Pancreas (tissue), 10 donors: ENCODE results near the gene STK11. TPM values are rescaled to one million over a fixed set of nuclear protein-coding genes. Genes with fewer than 3 reads are reported as not detected.
A peak's percentile ranks its signal among the peaks of the same experiment; 100 is the strongest.

Experiments
- ATAC-seq, 4 donors: fragments of 200-7000 bp; cut with Tn5 transposase; one replicate each; pipeline versions ENCODE4 v1.8.0 to v1.9.1; 2020; ENCODE audit warnings: mild to moderate bottlenecking in 4 of 4, moderate library complexity in 4 of 4
- DNase-seq, 6 donors: peaks; one replicate each; pipeline ENCODE4 v3.0.0-alpha.2; 2020
- FAIRE-seq: peaks from 2 replicates; lab custom pipeline; 2012; peaks lifted over from hg19 to GRCh38; lab: Jason Lieb, UNC
- H3K27ac ChIP-seq, 4 donors: fragments of 200-600 bp; sonication (generic); 1 replicate in 3 of 4; 2 replicates in 1 of 4; pipeline versions ENCODE4 v1.5.0 to v1.8.0; 2020
- H3K27me3 ChIP-seq, 4 donors: fragments of 200-600 bp; one replicate each; pipeline ENCODE4 v1.8.0; 2021
- H3K36me3 ChIP-seq, 3 donors: fragments of 200-600 bp; sonication (generic) in 1 of 3; one replicate each; pipeline versions ENCODE4 v1.5.0 to v1.8.0; 2020 to 2021
- H3K4me1 ChIP-seq, 3 donors: fragments of 200-600 bp; one replicate each; pipeline ENCODE4 v1.8.0; 2021
- H3K4me3 ChIP-seq, 4 donors: fragments of 200-600 bp; sonication (generic) in 2 of 4; one replicate each; pipeline versions ENCODE4 v1.5.0 to v1.8.0; 2020 to 2021
- H3K9me3 ChIP-seq, 4 donors: fragments of 200-600 bp; one replicate each; pipeline ENCODE4 v1.8.0; 2021
- WGBS, 2 donors: extraction: QIAGEN DNeasy Blood & Tissue Kit; methylation state at CpG; one replicate each; pipeline ENCODE4 v1.1.7; 2013; 5-methylcytosine and 5-hydroxymethylcytosine counted together
- intact Hi-C, 3 donors: fragments of 100-400 bp; cut with DNase I; formaldehyde crosslinking; loops; one replicate each; pipeline versions ENCODE4 v1.11.1 to v1.14.2; 2022
- polyA plus RNA-seq, 2 donors: library from polyadenylated mRNA; stranded (reverse); fragments of 200-250 nt; gene quantifications; one replicate each; pipeline ENCODE4 v1.2.3, GENCODE V29; 2013
- total RNA-seq, 6 donors: library from RNA; stranded (reverse); fragmentation: NEBNext Ultra II Directional in 4 of 6; extraction: Animal tissue kit (Norgen Biotek cat#: 25700) in 4 of 6; gene quantifications; one replicate each; pipeline versions ENCODE4 v1.2.1 to v1.2.4, GENCODE V29; 2021 to 2023
- TF ChIP-seq, protein P1 (sequence below), 4 donors: fragments of 200-600 bp; sonication (generic) in 3 of 4; IDR thresholded peaks; one replicate each; pipeline versions ENCODE4 v1.5.0 to v1.8.0; 2021; ENCODE audit warnings: antibody characterized with exemption in 4 of 4
- donor health status: healthy with polysubstance abuse.
- donor health status: DM: no; HTN: no; CAD: no; lungs with moderate emphysema.
- donor health status: DM: no; HTN: no; CAD: no.
- donor health status: control.
- donor health status: control.
- donor health status: Bipolar disorder and iron deficiency.
- donor health status: DM: yes; HTN: yes; CAD: no.
- donor health status: DM: no; HTN: no; CAD: no.
- donor health status: DM: no; HTN: no; CAD: no.
- donor health status: DM: yes; HTN: yes; CAD: no.

STK11 gene
- total and polyA plus RNA-seq, 8 donors: 20.1 to 62.2 (median 24.8) TPM

DNA sequence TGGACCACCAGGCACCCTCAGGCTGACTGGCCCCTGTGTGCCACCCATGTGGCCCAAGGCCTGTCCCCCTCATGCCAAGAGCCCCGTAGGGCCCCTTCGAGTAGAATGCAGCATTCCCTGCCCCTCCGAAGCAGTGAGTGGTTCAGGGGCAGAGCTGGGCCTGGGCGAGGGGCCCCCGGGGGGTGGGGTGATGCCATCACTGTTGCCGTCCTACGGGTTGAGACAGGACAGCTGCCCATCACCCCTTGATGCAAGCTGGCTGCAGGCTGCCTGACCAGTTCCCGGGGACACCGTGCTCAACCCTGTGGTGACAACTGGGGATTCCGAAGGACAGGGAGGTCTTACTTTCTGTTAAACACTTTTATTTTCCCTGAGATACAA, 36.2 kb upstream of the STK11 start:
- Histone ChIP-seq H3K27ac (peak overlapping the region; percentile 53 to 90 (median 62)), H3K9me3 (no peaks in the 10 kb centered on the region), H3K27me3 (no peaks in the 10 kb centered on the region), H3K4me1 (peaks cover 0 to 15% (median 0%) of the 10 kb centered on the region in 3 donors), H3K36me3 (no peaks in the 10 kb centered on the region), H3K4me3 (peak overlapping the region in 2 of 4 donors; percentile 14 to 33)
- no peak for FAIRE-seq
- ATAC-seq: no peak
- peak in 1 of 6 donors; percentile 67 for DNase-seq
- TF ChIP-seq, protein P1, sequence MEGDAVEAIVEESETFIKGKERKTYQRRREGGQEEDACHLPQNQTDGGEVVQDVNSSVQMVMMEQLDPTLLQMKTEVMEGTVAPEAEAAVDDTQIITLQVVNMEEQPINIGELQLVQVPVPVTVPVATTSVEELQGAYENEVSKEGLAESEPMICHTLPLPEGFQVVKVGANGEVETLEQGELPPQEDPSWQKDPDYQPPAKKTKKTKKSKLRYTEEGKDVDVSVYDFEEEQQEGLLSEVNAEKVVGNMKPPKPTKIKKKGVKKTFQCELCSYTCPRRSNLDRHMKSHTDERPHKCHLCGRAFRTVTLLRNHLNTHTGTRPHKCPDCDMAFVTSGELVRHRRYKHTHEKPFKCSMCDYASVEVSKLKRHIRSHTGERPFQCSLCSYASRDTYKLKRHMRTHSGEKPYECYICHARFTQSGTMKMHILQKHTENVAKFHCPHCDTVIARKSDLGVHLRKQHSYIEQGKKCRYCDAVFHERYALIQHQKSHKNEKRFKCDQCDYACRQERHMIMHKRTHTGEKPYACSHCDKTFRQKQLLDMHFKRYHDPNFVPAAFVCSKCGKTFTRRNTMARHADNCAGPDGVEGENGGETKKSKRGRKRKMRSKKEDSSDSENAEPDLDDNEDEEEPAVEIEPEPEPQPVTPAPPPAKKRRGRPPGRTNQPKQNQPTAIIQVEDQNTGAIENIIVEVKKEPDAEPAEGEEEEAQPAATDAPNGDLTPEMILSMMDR (IDR thresholded peaks at IDR 0.05): no peak
- WGBS, 2 donors: 72 to 73% methylated on average over 10 of the region's 10 CpGs
- intact Hi-C loops: no loop called here

DNA sequence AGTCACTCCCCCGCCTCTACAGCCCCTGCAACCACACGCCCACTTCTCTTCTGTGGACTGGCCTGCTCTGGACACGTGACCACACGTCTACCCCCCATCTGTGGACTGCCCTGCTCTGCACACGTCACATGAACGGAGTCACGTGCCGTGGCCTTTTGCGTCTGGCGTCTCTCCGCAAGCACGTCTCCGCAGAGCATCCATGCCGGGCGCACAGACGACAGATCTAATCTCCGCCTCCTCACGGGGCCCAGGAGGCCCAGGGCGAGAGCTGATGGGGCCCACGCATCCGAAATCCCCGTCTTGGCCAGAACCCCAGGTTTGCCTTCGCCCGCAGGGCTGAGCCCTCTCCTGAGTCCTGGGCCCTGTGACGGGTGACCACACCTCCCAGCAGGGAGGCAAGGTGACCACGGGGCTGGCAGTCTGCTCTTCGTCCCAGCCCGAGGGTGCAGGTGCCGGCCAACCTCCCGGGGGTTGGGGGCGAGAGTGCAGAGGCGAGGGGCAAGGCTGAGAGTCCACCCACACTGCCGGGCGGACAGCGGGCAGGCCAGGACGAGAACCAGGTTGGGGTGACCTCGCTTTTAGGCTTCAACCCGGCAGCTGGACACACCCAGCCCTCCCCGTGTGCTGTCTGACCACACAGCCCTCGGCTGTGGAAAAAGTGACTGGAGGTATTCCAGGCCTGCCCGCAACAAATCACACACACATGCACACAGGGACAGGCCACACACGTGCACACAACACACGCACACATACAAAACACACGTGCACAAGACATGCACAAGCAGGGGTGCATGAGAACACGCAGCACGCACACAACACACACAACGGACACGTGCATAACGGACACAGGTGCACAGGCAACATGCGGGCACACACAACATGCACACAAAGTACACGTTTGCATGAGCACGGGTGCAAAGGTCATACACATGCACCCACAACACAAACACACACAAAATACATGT, 35.4 kb upstream of the STK11 start:
- Histone ChIP-seq H3K36me3 (no peaks in the 10 kb centered on the region), H3K27ac (peak overlapping the region in 3 of 4 donors; percentile 53 to 90 (median 61)), H3K4me3 (no peak overlapping the region), H3K27me3 (no peaks in the 10 kb centered on the region), H3K9me3 (no peaks in the 10 kb centered on the region), H3K4me1 (peaks cover 0 to 15% (median 0%) of the 10 kb centered on the region in 3 donors)
- TF ChIP-seq, protein P1 (IDR thresholded peaks at IDR 0.05): no peak
- no peak for FAIRE-seq
- intact Hi-C loops: no loop called here
- DNase-seq: peak in 3 of 6 donors; percentile 43 to 73 (median 66)
- WGBS, 2 donors: 75 to 76% methylated on average over 52 of the region's 52 CpGs
- ATAC-seq: peak in 2 of 4 donors; percentile 10 to 11

DNA sequence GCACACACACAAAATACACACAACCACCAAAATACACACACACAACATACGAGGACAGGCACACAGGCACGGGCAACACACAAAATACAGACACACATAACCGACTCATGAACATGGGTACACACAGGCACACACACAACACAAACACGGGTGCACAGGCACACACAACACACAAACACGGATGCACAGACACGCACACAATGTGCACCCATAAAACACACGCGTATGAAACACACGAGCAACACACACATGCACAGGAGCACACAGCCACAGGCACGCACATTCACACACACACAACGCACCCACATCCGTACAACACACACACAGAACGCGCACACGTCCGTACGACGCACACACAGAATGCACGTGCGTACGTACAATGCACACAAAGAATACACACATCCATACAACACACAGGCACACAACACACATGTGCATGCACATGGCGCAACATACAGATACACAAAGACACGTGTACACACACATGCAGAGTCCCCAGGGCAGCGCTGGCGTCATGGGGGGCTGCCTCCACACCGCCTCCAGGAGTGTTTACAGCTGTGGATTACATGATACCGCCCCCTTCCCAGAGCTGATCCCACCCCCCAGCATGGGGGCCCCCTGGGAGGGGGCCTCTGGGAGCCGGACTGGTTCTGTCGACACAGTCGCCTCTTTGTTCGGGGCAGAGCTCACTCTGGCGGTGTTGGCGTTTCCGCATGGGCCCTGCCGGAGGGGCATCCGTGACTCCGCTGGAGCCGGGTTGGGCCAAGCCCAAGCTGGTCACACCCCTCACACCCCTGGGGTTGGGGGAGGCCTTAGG, 34.4 kb upstream of the STK11 start:
- no peak for FAIRE-seq
- 75 to 78% methylated on average over 38 of the region's 38 CpGs for WGBS, 2 donors
- H3K36me3 ChIP-seq: no peaks in the 10 kb centered on the region

DNA sequence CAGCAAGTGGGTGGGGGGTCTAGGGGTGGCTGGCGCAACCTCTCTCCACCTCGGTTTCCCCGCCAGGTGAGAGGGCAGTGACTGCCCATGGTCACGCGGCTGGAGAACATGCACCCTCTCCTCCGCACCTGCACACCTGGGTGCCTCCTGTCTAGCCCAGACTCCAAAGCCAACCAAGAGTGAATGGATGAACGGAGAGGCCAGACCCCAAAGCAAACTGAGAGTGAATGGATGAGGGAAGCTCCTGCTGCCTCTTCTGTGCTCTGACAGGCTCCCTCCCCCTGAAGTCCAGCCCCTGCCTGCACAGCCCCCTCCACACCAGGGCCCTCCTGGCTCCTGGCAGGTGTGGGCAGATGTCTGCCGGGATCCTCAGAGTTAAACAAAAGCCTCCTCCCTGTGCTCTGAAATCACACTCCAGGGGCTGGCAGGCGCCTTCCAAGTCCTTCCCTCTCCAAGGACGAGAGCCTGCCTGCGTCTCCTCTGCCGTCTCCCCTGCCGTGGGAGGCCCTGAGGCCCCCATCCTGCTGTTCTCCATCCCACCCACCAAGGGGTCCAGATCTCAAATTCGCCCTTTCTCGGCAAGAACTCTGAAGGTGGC, 33.7 kb upstream of the STK11 start:
- intact Hi-C loops: no loop called here
- ATAC-seq: peak in 2 of 4 donors; percentile 2 to 14
- H3K36me3 ChIP-seq: no peaks in the 10 kb centered on the region
- WGBS, 2 donors: 33 to 35% methylated on average over 15 of the region's 15 CpGs
- H3K4me1 ChIP-seq: peaks cover 0 to 15% (median 0%) of the 10 kb centered on the region in 3 donors
- no peak for FAIRE-seq
- H3K9me3 ChIP-seq: no peaks in the 10 kb centered on the region
- peak overlapping the region in 3 of 4 donors; percentile 79 to 95 (median 84) for H3K4me3 ChIP-seq
- H3K27ac ChIP-seq: peak overlapping the region; percentile 48 to 91 (median 90)
- TF ChIP-seq, protein P1 (IDR thresholded peaks at IDR 0.05): no peak
- peak in 2 of 6 donors; percentile 43 to 66 for DNase-seq
- H3K27me3 ChIP-seq: no peaks in the 10 kb centered on the region

More for the DNA sequence above, 34.4 kb upstream of the STK11 start:
- H3K27ac ChIP-seq: peak overlapping the region; percentile 48 to 91 (median 90)
- TF ChIP-seq, protein P1 (IDR thresholded peaks at IDR 0.05): no peak
- no peaks in the 10 kb centered on the region for H3K27me3 ChIP-seq
- intact Hi-C loops: no loop called here
- no peaks in the 10 kb centered on the region for H3K9me3 ChIP-seq
- peak in 5 of 6 donors; percentile 49 to 84 (median 58) for DNase-seq
- peaks cover 0 to 15% (median 0%) of the 10 kb centered on the region in 3 donors for H3K4me1 ChIP-seq
- peak in 1 of 4 donors; percentile 0 for ATAC-seq
- H3K4me3 ChIP-seq: peak overlapping the region in 2 of 4 donors; percentile 84 to 95
